Neural progenitor cell (in vitro differentiated cells): ENCODE results near the gene TEX30. TPM values are rescaled to one million over a fixed set of nuclear protein-coding genes. Genes with fewer than 3 reads are reported as not detected.

Source experiments
- DNase-seq: peaks from one replicate; pipeline ENCODE4 v3.0.0-alpha.2; 2016; ENCODE audit warnings: low spot score
- H2AFZ ChIP-seq: fragments of 200-600 bp; sonication (generic); replicated peaks from 2 replicates; pipeline ENCODE4 v1.6.1; 2016; ENCODE audit warnings: antibody characterized with exemption
- H3F3A ChIP-seq: fragments of 200-600 bp; sonication (generic); 2 replicates; pipeline ENCODE4 v1.6.1; 2016; ENCODE audit warnings: antibody characterized with exemption, low read depth
- H3K27ac ChIP-seq: fragments of 200-600 bp; sonication (generic); 2 replicates; pipeline ENCODE4 v1.5.1; 2016; ENCODE audit warnings: mild to moderate bottlenecking
- H3K27me3 ChIP-seq: fragments of 200-600 bp; sonication (generic); 2 replicates; pipeline ENCODE4 v1.6.1; 2016; ENCODE audit warnings: mild to moderate bottlenecking, moderate library complexity
- H3K36me3 ChIP-seq: fragments of 200-600 bp; sonication (generic); 2 replicates; pipeline ENCODE4 v1.5.1; 2016
- H3K4me1 ChIP-seq: fragments of 200-600 bp; sonication (generic); 2 replicates; pipeline ENCODE4 v1.6.1; 2016; ENCODE audit warnings: mixed run types
- H3K4me2 ChIP-seq: fragments of 200-600 bp; sonication (generic); 2 replicates; pipeline ENCODE4 v1.6.1; 2016
- H3K4me3 ChIP-seq: fragments of 200-600 bp; sonication (generic); 2 replicates; pipeline ENCODE4 v1.5.1; 2016
- H3K79me2 ChIP-seq: fragments of 200-600 bp; sonication (generic); 2 replicates; pipeline ENCODE4 v1.6.1; 2016; ENCODE audit warnings: low read depth
- H3K9ac ChIP-seq: fragments of 200-600 bp; sonication (generic); 2 replicates; pipeline ENCODE4 v1.6.1; 2016
- H3K9me3 ChIP-seq: fragments of 200-600 bp; sonication (generic); 2 replicates; pipeline ENCODE4 v1.5.1; 2016; ENCODE audit warnings: low read depth
- H4K20me1 ChIP-seq: fragments of 200-600 bp; sonication (generic); 2 replicates; pipeline ENCODE4 v1.6.1; 2016; ENCODE audit warnings: low read depth
- H3K27ac Mint-ChIP-seq: 3 replicates; pipeline ENCODE4 v1.8.0; 2021; ENCODE audit warnings: mixed read lengths
- H3K27me3 Mint-ChIP-seq: 2 replicates; pipeline ENCODE4 v1.8.0; 2022; ENCODE audit warnings: low read depth, mild to moderate bottlenecking, inconsistent platforms, moderate library complexity, mixed read lengths; ENCODE audit not compliant: insufficient read depth
- H3K36me3 Mint-ChIP-seq: 3 replicates; pipeline ENCODE4 v1.8.0; 2021; ENCODE audit warnings: mixed read lengths
- H3K4me1 Mint-ChIP-seq: 3 replicates; pipeline ENCODE4 v1.8.0; 2021; ENCODE audit warnings: mixed read lengths
- H3K4me3 Mint-ChIP-seq: 3 replicates; pipeline ENCODE4 v1.8.0; 2021; ENCODE audit warnings: mild to moderate bottlenecking, moderate library complexity, mixed read lengths
- H3K9me3 Mint-ChIP-seq: 3 replicates; pipeline ENCODE4 v1.8.0; 2020; ENCODE audit warnings: mixed read lengths
- EZH2 ChIP-seq: fragments of 200-600 bp; sonication (generic); IDR thresholded peaks from 2 replicates; pipeline ENCODE4 v1.6.1; 2017; ENCODE audit warnings: antibody characterized with exemption, mild to moderate bottlenecking, moderate library complexity
- EZH2phosphoT487 ChIP-seq: fragments of 200-600 bp; sonication (generic); IDR thresholded peaks from 2 replicates; pipeline ENCODE4 v1.6.1; 2017; ENCODE audit warnings: antibody characterized with exemption
- total RNA-seq: library from RNA; depleted of rRNA; stranded (reverse); fragments of >200 nt; gene quantifications from 2 replicates; pipeline ENCODE4 v1.2.3, GENCODE V29; 2015; ENCODE audit warnings: low replicate concordance
- TF ChIP-seq, protein P1 (sequence below): fragments of 200-600 bp; sonication (generic); IDR thresholded peaks from 2 replicates; pipeline ENCODE4 v1.5.1; 2017; ENCODE audit warnings: antibody characterized with exemption, mild to moderate bottlenecking

Gene TEX30
- total RNA-seq, 1 donor from 2014 or later: 38.9 TPM

DNA sequence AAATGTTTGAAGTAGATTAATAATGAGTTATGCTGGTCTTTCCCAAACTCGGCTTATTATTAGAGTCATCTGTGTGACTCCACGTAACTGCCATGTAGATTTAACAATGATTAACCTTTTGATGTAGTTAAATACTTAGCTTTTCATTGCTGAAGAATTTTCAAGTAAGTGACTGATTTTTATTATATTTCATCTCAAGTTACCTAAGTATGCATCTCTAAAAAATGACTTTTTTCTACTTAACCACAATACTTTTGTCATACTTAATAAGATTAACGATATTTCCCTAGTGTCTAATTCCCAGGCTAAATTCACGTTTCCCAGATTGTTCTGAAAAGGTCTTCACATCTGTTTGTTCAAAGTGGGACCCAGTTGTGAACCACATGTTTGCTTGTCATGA is 43.1 kb upstream of the TEX30 start:
- no peaks in the 10 kb centered on the region for H3K9me3 ChIP-seq
- H3F3A ChIP-seq: no peaks in the 10 kb centered on the region
- H3K79me2 ChIP-seq: no peaks in the 10 kb centered on the region
- no peaks in the 10 kb centered on the region for H3K27me3 ChIP-seq
- no peak overlapping the region for H3K9ac ChIP-seq
- H3K27ac ChIP-seq: no peak overlapping the region
- H2AFZ ChIP-seq: no peak overlapping the region
- Mint-ChIP-seq H3K4me1 (peaks cover 8% of the 10 kb centered on the region), H3K27me3 (peaks cover 3% of the 10 kb centered on the region), H3K4me3 (no peak overlapping the region), H3K27ac (no peak overlapping the region), H3K9me3 (peaks cover 5% of the 10 kb centered on the region), H3K36me3 (peaks cover 13% of the 10 kb centered on the region)
- no peak for DNase-seq
- H3K36me3 ChIP-seq: no peaks in the 10 kb centered on the region
- TF ChIP-seq, protein P1, sequence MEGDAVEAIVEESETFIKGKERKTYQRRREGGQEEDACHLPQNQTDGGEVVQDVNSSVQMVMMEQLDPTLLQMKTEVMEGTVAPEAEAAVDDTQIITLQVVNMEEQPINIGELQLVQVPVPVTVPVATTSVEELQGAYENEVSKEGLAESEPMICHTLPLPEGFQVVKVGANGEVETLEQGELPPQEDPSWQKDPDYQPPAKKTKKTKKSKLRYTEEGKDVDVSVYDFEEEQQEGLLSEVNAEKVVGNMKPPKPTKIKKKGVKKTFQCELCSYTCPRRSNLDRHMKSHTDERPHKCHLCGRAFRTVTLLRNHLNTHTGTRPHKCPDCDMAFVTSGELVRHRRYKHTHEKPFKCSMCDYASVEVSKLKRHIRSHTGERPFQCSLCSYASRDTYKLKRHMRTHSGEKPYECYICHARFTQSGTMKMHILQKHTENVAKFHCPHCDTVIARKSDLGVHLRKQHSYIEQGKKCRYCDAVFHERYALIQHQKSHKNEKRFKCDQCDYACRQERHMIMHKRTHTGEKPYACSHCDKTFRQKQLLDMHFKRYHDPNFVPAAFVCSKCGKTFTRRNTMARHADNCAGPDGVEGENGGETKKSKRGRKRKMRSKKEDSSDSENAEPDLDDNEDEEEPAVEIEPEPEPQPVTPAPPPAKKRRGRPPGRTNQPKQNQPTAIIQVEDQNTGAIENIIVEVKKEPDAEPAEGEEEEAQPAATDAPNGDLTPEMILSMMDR: no peak
- TF ChIP-seq EZH2phosphoT487: no peak
- no peaks in the 10 kb centered on the region for H3K4me1 ChIP-seq
- H3K4me2 ChIP-seq: no peak overlapping the region
- no peaks in the 10 kb centered on the region for H4K20me1 ChIP-seq
- H3K4me3 ChIP-seq: no peak overlapping the region

DNA sequence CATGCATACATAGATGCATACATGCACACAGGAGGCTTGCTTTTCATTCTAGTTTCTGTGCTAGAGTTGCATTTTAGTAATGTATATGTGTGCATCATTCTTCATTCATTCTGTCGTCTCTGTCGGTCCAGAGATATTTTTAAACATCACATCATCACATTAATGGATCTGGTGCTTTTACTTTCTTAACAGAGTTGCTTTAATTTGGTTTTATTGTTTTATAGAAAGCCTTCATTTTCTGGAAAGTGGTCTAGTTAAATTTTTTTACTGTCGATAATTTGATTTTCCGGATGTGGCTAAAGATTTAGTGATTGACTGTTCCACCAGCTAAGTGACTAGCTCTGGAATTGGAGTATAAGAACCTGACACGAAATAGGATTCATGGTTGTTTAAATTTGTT is 42.2 kb upstream of the TEX30 start:
- no peaks in the 10 kb centered on the region for H3K79me2 ChIP-seq
- H3K27me3 ChIP-seq: no peaks in the 10 kb centered on the region
- H3K4me3 ChIP-seq: no peak overlapping the region
- TF ChIP-seq EZH2phosphoT487 (no peak), EZH2 (no peak)
- TF ChIP-seq, protein P1: no peak
- H3K36me3 ChIP-seq: no peaks in the 10 kb centered on the region
- H3K9me3 ChIP-seq: no peaks in the 10 kb centered on the region
- H3F3A ChIP-seq: no peaks in the 10 kb centered on the region
- H3K27ac ChIP-seq: no peak overlapping the region
- DNase-seq: no peak
- H3K4me1 Mint-ChIP-seq: peaks cover 8% of the 10 kb centered on the region
- no peaks in the 10 kb centered on the region for H4K20me1 ChIP-seq
- H3K9ac ChIP-seq: no peak overlapping the region
- H3K4me1 ChIP-seq: no peaks in the 10 kb centered on the region
- H3K9me3 Mint-ChIP-seq: peaks cover 10% of the 10 kb centered on the region
- H3K36me3 Mint-ChIP-seq: peaks cover 19% of the 10 kb centered on the region
- no peak overlapping the region for H3K4me2 ChIP-seq
- H2AFZ ChIP-seq: no peak overlapping the region
- H3K4me3 Mint-ChIP-seq: no peak overlapping the region
- H3K27ac Mint-ChIP-seq: peak overlapping the region; percentile 88
- peaks cover 3% of the 10 kb centered on the region for H3K27me3 Mint-ChIP-seq

DNA sequence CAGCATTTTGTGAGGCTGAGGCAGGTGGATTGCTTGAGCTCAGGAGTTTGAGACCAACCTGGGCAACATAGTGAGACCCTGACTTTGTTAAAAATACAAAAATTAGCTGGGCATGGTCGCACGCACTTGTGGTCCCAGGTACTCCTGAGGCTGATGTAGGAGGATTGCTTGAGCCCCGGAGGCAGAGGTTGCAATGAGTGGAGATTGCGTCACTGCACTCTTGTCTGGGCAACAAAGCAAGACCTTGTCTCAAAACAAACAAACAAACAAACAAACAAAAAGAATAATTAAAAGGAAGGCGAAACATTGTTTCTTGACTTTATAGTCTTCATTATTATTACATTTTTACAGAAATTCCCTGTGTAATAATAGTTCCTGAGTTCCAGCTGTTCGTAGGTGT is 41.2 kb upstream of the TEX30 start:
- H3K79me2 ChIP-seq: no peaks in the 10 kb centered on the region
- peaks cover 5% of the 10 kb centered on the region for H3K36me3 ChIP-seq

More for the DNA sequence above, 41.2 kb upstream of the TEX30 start:
- Histone ChIP-seq H3K9me3 (no peaks in the 10 kb centered on the region), H3K27me3 (no peaks in the 10 kb centered on the region), H4K20me1 (no peaks in the 10 kb centered on the region), H3F3A (no peaks in the 10 kb centered on the region), H2AFZ (no peak overlapping the region), H3K4me3 (no peak overlapping the region), H3K4me2 (no peak overlapping the region), H3K4me1 (no peaks in the 10 kb centered on the region), H3K27ac (no peak overlapping the region), H3K9ac (no peak overlapping the region)
- Mint-ChIP-seq H3K9me3 (peaks cover 14% of the 10 kb centered on the region), H3K27ac (no peak overlapping the region), H3K27me3 (peaks cover 3% of the 10 kb centered on the region), H3K36me3 (peaks cover 23% of the 10 kb centered on the region), H3K4me3 (no peak overlapping the region), H3K4me1 (peaks cover 8% of the 10 kb centered on the region)
- TF ChIP-seq EZH2: no peak
- TF ChIP-seq EZH2phosphoT487: no peak
- TF ChIP-seq, protein P1: no peak
- DNase-seq: no peak
